GM18861 (cell line): ENCODE results near the gene TUBA4A.
"Not testable (repeated sequence)": the region's sequence is repeated elsewhere in the genome, so short reads cannot be mapped to it uniquely, and the experiment has no call there.

ENCODE experiments used
- ATAC-seq: cut with Tn5 transposase; IDR thresholded peaks from one replicate; pipeline ENCODE4 v1.9.1; 2021; ENCODE audit not compliant: unreplicated experiment

Gene TUBA4A

DNA sequence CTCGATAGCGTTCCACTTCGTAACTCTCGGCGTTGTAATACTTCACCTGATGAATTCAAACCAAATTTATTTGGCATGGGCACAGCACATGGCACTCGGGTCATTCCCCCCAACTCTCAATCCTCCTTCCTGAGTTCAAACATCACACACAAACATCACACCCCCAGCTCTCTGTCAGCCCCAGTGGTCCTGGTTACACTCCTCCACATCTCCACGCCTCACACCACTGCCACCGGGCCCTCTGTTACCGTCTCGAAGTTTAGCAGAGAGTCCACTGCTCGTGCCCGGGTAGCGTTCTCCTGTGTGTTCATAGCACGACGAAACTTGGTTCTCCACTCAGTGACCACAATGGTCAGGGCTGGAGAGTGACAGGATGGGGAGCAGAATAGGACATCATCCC lies 39.6 kb downstream of the TUBA4A start:
- no peak for ATAC-seq

DNA sequence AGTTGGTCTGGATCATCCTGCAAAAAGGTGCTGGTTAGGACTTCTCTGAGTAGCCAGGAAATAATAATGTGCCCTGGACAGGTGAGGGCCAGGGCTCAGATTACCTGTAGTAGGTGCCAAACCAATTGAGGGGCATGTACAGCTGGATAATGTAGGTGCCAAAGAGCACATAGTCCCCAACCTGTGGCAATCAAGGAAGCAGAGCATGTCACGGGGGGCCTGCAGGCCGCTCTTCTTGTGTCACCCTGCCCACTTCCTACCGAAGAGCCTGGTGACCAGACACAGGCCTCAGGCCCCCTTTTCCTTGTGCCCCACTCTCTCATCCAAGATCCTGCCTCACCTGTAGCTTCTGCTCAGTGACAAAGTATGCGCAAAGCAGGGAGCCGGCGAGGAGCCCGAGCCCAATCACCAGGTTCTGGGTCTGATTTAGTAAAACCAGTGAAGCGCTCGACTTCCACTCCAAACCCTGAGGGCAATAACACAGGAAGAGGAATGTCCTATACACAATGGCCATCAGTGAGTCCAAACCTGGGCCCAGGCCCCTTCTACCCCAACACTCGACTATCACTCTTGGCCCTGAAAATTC lies 40.1 kb downstream of the TUBA4A start:
- no peak for ATAC-seq

DNA sequence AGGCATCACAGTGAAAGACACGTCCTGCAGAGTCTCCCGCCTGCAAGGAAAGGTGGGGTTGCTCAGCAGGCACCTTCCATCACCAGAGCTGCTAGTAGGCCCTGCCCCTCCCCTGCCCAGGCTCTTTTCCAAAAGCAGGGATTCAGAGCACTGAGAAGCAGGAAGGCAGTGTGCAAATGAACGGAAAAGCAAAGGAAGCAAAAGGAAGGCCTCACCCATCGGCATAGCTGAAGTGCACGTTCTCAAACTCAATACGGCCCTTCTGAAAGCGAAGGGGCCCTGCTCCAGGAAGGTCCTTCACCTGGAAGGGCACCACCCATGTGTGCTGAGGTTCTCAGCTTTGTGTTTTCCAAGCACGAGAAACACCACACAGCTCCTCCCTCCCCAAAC lies 40.7 kb downstream of the TUBA4A start:
- no peak for ATAC-seq

DNA sequence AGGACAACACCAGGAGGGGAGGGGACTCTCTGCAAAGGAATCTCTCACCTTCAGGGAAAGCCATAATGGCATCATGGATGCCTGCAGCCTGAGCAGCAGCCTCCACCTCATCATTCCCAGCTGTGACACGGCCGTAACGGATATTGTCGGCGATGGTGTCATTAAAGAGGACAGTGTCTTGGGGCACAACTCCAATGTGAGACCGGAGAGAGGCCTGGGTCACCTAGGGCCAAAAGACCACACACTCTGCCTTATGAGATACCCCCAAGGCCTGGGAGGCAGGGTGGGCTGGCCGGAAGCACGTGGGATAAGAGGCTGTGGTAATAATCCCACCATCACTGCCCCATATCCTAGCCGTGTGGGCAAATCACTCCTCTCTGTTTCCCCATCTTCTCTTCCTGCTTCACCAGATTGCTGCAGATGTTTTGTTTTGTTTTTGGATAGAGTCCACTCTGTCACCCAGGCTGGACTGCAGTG lies 42.8 kb downstream of the TUBA4A start:
- ATAC-seq: no peak

DNA sequence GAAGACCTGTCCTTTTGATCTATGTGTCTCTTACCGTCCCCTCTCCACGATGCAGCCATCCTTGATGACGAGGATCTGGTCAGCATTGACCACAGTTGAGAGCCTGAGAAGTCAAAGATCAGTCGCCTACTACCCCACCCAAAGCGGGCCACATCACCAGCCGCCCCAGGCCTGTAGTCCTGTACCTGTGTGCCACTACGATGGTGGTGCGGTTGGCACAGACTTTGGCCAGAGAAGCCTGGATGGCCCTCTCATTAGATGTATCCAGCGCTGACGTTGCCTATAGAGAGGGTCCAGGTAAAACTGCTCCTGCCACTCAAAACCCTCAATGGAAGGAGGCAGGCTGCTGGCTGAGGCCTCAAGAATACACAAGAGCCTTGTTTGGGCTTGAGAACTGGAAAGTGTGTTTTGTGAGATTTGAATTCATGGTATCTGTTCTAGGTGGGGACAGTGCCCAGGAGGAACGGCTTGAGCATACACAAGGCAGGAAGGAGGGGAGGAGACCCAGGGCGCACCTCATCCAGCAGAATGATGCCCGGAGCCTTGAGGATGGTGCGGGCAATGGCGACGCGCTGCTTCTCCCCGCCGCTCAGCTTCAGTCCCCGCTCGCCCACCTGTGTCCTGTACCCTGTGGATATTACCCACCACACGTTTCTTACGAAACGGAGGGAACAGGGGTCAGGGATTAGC lies 43.4 kb downstream of the TUBA4A start:
- no peak for ATAC-seq

DNA sequence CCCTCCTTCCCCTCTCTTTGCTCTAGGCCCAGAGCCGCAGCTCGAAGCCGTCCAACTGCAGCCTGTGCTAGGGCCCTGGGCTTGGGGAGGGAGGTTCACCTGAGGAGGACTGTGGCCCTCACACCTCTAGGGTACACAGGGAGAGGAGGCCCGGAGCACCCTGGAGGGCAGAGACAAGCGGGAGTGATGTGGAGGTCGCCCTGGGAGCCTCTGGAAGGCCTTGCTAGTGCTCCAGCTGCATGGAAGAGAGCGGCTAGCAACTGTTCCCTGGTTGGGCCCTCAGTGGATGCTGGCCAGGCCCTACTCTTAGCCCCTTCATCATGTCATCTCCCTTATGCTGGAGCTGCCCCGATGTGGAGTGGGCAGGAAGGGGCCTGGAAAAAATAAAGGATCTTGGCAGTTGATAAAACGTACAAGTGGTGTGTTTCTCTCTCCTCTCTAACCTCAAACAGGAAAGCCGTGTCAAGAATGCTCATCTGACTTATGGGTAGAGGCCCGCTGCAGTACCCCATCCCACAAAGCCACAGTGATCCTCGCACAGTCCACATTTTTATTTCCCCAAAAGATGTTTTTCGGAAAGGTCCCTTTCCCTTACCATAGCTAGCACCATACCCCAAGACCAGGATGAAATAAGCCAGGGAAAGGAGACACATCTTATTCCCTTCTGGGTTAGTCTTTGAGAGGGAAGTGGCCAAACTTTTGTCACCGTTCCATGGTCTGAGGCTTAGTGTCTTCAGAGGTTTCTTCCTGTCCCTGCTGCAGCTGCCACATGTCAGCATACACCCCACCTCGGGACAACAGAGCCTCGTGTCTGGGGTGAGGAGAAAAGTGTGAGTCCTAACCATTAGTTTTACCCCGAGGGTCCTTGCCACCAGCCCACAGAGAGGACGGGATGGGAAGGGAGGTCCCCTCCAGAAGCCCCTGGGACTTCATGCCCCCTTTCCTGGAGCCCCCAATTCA lies 44.2 kb downstream of the TUBA4A start:
- no peak for ATAC-seq

DNA sequence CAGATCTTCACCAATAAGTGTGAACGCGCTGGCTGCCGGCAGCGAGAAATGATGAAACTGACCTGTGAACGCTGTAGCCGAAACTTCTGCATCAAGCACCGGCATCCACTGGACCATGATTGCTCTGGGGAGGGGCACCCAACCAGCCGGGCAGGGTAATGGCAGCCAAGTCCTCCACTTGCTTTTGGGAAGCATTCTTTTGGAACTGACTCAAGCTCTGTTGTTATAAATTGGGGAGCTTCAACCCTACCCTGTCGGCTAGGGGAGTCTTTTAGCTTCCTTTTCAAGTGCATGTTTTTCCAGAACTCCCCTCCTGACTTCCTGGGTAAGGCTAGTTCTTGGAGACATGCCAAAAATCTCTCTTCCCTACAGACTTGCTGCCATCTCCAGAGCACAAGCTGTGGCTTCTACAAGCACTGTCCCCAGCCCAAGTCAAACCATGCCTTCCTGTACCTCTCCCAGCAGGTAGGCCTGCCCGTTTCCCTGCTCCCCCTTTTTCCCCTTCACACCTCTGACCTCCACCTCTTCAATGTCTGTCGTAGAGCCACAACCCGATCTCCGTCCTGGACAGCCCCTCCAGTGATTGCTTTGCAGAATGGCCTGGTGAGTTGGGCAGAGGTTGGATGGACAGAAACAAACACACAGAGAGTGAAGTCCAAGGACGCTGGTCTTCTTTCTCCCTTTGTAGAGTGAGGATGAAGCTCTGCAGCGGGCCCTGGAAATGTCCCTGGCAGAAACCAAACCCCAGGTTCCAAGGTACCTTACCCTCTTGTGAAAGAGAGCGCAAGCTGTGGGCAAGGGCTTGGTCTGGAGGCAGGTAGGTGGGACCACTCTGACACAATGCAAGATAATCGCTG lies 45.6 kb downstream of the TUBA4A start:
- ATAC-seq: no peak

DNA sequence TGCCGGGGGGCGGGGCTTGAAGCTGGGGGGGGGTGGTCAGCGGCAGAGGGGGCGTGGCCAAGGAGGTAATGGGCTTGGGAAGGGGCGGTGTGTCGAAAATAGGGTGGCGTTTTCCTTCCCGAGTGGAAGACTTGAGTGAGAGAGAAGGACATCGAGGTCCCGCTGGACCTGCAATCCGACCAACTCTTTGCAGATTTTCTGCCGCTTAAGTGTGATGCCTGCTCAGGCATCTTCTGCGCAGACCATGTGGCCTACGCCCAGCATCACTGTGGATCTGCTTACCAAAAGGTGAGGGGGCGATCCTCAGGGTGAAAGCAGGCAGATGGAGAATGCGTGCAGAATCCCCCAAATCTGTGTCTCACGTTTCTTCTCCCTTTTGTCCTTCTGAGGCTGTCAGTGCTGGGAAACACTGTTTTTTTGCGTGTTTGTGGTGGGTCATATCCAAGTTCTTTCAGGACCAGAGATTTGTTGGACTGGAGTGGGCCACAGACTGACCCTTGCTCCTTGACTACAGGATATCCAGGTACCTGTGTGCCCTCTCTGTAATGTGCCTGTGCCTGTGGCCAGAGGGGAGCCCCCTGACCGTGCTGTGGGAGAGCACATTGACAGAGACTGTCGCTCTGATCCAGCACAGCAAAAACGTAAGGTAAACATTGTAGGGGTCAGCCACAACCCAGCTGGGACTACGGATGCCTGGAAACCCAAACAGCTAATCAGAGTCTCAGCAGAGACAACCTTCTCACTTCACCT lies 46.4 kb downstream of the TUBA4A start:
- ATAC-seq: no peak

DNA sequence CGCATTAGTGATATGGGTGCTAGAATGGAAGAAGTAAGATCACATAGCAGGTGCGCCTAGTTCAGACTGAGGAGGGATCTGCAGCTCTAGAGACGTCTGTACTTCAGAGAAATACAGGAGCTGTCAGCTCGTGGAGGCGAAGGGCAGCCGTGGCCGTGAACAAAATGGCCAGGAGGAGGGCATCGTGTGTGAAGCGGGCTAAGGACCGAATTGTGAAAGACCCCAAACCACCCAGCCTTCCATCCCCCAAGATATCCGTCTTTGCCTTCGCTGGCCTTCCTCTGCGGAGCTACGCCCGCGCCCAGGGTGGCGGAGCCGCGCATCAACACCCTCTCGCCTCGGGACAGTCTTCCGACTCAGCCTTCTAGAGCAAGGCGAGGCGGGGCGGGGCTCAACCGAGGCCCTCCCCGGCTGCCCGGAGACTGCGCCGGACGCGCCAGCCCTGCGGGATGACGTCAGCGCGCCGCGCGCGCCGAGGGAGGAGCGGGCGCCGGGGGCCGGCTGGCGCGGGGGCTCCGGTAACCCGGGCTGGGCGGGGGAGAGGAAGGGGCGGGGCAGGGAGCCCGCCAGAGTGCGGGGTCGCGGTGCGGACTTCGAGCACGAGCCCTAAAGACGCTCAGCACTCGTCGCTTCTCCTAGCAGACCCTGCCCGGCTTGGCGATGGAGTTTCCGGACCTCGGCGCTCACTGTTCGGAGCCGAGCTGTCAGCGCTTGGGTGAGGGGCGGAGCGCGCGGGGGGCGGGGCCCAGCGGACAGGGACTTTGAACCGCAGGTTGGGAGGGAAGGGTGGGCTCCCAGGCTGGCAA lies 47.2 kb downstream of the TUBA4A start, which contains the start of gene ZFAND2B:
ZFAND2B (plus strand) TSS at position 455 of the 806 bp plus-strand sequence; CDS start at position 661, 206 bp downstream.
- ATAC-seq: peak; percentile 96

DNA sequence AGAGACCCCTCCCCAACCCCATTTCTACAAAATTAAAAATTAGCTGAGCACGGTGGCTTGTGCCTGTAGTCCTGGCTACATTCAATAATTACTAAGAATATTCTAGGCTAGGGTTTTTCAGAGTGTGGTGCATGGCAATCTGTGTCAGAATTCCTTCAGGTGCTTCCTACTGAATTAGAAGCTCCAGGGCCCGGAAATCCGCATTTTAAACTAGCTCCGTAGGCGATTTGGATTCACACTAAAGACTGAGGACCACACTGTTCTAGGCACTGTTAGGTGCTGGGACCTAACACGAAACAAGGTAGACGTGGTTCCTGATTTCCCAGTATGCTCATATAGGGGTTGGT lies 47.8 kb downstream of the TUBA4A start:
- no peak for ATAC-seq

DNA sequence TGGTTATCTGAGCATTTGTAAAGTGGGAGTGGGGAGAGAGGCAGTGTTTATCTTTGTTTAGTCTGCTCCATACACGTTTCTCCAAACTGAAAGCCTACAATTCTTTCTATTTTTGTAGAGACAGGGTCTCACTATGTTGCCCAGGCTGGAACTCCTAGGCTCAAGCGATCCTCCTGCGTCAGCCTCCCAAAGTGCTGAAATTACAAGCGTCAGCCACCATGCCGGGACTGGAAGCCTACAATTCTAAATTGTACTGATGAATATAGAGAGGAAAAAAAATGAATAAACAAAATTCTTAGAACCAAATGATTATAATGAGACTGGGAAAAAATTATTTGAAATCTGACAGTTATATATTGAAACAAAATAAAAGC lies 48.6 kb downstream of the TUBA4A start:
- ATAC-seq: no peak

DNA sequence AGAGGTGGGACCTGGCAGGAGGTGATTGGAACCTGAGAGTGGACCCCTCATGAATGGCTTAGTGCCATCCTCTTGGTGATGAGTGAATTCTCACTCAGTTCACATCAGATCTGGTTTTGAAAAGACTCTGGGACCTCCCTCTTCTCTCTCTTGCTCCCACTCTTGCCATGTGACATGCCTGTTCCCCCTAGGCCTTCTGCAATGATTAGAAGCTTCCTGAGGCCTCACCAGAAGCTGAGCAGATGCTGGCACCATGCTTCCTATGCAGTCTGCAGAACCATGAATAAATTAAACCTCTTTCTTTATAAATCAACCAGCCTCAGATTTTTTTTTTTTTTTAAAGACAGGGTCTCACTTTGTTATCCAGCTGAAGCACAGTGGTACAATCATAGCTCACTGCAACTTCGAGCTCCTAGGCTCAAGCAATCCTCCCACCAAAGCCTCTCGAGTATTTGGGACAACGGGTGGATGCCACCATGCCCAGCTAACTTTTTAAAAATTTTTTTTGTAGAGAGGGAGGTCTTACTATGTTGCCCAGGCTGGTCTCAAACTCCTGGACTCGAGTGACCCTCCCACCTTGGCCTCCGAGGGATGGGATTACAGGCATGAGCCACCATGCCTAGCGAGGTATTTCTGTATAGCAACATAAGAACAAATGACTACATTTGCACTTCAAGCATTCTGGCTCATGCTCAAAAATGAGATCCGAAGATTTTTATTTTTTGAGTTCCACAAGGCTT lies 49.1 kb downstream of the TUBA4A start:
- ATAC-seq: no peak

DNA sequence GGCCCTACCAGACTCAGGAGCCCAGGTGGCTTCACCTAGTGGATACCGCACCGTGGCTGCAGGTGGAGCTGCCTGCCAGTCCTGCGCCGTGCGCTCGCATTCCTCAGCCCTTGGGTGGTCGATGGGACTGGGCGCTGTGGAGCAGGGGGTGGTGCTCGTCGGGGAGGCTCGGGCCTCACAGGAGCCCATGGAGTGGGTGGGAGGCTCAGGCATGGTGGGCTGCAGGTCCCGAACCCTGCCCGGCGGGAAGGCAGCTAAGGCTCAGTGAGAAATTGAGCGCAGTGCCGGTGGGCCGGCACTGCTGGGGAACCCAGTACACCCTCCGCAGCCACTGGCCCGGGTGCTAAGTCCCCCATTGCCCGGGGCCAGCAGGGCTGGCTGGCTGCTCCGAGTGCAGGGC lies 52.4 kb downstream of the TUBA4A start:
- ATAC-seq: not testable (repeated sequence)

DNA sequence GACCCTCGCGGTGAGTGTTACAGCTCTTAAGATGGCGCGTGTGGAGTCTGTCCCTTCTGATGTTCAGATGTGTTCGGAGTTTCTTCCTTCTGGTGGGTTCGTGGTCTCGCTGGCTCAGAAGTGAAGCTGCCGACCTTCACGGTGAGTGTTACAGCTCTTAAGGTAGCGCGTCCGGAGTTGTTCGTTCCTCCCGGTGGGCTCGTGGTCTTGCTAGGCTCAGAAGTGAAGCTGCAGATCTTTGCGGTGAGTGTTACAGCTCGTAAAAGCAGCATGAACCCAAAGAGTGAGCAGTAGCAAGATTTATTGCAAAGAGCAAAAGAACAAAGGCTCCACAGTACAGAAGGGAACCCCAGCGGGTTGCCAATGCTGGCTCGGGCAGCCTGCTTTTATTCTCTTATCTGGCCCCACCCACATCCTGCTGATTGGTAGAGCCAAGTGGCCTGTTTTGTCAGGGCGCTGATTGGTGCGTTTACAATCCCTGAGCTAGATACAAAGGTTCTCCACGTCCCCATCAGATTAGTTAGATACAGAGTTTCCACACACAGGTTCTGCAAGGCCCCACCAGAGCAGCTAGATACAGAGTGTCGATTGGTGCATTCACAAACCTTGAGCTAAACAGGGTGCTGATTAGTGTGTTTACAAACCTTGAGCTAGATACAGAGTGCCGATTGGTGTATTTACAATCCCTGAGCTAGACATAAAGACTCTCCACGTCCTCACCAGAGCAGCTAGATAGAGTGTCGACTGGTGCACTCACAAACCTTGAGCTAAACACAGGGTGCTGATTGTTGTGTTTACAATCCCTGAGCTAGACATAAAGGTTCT lies 53.0 kb downstream of the TUBA4A start:
- ATAC-seq: not testable (repeated sequence)
